ENCODE results near the gene NOD2.

The NOD2 gene

DNA sequence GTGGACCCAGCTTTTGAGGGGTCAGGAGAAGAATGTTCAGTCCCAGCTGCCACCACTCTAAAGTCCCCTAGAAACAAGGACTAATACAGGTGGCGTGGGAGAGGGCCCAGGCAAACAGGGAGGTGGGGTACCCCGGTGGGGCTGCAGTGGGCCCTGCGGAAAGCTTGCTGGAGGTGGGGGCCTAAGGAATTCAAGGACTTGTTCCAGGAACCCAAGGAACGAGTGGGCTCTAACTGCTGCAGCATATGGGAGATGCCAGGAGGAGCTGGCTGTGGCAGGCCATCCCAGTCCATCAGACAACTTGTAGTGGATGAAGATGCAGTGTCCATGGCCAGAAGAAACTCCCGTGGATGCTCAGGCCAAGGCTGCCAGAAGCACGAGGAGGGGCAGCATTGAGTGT is 22.9 kb upstream of the NOD2 start:
- no peak for DNase-seq (ENCODE audit: low read depth in 2 of 2)

DNA sequence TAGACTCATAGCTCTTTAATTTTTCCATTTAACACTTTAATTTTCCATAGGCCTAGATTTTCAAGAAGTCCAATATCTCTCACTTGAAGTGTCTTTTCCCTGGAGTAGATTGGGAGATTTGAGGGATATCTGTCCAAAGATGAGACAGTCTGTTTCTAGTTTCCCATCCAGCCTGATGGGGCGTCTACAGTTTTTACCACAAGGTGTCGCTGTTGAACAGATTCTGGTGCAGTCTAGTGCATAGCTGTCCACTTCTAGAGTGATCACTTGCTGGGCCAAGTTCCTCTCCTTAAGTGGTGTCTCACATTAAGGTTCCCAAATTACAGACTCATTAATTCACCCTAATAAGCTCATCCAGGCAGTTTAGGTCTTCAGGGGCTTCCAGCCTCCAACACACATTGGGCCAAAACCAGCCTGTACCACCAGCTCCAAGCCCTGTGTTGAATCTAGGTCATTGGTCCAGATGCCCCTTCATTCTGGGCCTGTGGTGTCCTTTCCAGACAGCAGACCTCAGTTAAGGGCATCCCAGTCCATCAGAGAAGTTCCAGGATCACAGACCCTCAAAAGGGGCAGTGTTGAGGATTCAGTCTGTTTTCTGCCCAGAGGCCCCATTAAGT is 21.7 kb upstream of the NOD2 start:
- DNase-seq (ENCODE audit: low read depth in 2 of 2), result peak in 1 of 2 donors; percentile 44

DNA sequence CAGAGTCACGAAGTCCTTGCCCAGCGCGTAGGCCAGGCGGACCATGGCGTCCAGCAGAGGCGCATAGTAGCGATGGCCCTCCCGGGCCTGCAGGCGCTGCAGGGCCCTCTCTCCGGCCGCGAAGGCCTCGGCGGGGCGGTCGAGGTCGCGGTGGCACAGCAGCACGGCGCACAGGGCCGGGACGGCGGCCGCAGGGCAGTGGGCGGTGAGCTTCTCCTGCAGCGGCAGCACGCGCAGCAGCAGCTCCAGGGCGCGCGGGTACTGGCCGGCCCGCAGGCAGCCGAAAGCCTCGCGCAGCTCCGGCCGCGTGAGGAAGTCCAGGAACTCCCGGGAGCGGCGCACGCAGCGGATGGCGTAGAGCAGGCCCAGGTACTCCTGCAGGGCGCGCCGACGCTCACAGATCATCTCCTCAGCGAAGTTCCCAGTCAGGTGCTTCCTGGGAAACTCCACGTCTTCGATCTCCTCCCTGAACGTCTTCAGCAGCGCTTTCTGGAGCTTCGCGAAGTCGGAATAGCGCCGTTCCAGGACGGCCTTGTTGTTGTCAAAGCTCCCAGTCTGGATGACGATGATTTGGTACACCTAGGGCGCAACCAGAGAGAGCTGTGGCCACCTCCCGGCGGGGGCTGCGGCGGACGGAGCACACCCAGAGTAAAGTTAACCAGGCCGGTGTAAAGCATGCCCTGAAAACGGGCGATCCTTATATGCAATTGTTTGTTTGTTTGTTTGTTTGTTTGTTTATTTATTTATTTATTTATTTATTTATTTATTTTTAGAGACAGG is 19.7 kb upstream of the NOD2 start:
- no peak for DNase-seq (ENCODE audit: low read depth in 2 of 2)

DNA sequence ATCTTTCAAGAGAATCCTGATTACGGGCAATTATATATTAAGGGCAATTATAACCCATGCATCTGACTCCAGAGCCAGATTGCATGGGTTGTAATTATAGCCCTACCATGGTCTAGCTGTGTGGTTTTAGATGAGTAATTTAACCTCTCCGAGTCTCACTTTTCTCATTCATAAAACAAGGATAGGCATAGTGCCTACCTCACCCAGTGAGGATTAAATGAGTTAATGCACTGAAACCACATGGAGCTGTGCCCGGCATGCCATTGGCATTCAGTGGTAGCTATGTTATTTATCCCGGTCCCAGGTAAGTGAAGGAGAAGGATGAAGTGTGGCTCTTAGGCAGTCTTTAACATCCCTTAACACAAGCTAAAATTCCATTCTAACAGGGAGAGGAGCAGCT is 18.6 kb upstream of the NOD2 start:
- no peak for DNase-seq (ENCODE audit: low read depth in 2 of 2)

DNA sequence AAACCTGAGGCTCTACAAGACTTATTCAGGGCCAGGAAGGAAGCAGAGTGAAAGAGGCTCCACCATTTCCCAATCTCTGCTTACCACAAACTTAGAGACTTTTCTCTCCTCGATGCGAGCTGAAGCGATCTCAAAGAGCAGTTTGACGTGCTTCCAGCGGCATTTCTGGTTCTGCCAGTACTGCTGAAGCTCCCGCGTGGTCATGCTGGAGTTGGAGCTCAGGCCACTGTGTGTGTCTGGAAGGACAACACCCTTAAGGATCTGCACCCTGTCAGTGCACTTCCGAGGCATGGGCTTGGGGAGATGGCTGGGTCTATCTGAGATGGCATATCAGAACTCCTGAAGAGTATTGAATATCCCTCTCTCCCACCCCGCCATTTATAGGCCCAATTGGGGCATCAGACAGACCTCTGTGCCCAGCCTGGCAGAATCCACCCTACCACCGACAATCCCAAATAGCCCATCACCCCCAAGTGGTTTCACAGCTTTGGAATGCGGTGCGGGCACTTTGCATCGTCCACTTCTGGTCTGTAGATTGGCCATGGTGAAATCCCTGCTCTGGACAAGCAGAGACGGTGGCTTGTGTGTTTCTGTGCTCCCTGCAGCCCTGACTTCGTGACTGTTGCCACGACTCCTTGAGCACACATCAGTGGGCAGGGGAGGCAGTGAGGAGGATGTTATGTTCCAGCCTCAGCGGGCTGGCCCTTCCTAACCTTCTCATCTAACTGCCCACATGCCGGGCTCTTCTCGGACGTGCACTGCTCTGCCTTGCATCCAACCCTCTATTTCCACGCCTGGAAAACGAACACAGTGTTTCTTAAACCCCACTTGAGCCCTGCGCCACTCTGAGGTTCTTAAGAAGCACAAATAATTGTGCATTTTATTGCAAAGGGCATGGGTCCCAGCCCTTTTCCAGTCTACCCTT is 17.5 kb upstream of the NOD2 start:
- DNase-seq (ENCODE audit: low read depth in 2 of 2), result no peak

DNA sequence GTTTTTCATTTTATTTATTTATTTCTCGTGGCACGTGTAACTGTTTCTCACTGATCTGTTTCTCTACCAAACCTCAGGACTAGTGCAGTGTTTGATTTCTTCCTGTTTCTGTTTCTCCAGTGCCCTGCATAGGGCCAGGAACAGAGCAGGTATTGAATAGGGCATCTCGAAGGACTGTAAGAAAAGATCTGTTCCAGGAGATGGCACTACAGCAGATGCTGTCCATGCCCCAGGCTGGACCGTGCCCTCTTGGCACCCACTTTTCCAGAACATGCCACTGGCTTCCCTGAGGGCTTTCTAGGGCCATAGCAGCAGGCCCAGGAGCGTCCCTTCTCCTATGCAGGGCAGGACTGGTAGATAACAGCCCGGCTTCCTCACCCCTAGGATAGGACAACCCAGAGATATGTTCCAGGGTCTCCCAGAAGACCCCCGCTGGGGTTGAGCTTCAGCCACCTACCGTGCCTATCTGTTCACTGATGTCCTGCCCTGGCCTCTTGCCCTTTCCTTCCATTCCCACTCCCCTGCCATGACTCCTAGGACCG is 16.7 kb upstream of the NOD2 start:
- DNase-seq (ENCODE audit: low read depth in 2 of 2), result no peak

DNA sequence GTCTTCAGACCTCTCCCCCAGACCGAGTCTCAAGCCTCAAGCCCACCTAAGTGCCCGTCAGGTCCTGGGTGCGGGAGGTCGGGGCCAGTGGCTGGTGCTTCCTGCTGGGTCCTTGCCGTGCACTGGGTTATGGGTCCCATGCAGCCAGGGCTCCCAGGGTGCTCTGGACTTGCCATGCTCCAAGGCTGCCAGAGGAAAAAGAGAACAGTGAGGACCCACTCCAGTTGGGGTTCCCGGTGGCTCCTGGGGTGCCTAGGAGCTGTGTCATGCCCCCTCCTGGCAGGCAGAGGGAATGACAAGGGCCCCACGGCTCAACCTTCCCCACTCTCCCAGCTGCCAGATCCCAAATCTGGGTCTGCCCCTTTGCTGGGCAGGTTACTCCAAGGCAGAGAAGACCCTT is 16.1 kb upstream of the NOD2 start:
- DNase-seq (ENCODE audit: low read depth in 2 of 2), result no peak

DNA sequence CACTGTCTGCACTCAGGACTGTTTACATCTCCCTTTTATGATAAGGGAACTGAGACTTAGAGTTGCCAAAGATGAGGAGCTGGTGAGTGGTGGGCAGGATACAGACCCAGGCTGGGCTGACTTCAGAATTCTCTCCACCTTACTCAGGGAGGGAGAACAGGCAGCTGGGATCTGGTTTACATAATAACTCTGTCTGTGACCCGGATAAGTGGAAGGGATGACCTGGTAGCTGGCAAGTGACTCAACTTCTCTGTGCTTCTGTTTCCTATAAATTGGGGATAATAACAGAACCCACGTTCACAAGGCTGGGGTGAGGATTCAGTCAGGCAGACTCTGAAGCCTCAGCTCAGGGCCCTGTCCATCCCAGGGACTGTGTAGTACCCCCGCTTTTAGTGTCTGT is 14.9 kb upstream of the NOD2 start:
- no peak for DNase-seq (ENCODE audit: low read depth in 2 of 2)

DNA sequence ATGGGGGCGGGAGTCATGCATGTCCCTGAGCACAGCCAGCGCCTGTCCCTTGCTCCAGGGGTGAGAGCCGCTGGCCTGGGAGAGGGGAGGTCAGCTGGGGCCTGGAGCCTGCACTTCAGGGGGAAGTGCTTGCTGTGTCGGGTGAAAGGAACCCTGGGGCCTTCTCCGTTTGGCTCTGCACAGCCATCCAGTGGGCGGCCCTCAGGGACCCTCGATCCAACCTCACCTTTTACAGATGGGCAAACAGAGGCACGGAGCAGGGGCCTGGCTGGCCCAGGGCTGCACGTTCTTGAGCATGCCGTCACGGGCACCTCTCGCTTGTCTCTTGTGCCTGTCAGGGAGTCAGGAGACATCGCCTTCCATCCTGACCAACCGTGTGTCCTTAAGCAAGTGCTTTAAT is 14.1 kb upstream of the NOD2 start:
- no peak for DNase-seq (ENCODE audit: low read depth in 2 of 2)

DNA sequence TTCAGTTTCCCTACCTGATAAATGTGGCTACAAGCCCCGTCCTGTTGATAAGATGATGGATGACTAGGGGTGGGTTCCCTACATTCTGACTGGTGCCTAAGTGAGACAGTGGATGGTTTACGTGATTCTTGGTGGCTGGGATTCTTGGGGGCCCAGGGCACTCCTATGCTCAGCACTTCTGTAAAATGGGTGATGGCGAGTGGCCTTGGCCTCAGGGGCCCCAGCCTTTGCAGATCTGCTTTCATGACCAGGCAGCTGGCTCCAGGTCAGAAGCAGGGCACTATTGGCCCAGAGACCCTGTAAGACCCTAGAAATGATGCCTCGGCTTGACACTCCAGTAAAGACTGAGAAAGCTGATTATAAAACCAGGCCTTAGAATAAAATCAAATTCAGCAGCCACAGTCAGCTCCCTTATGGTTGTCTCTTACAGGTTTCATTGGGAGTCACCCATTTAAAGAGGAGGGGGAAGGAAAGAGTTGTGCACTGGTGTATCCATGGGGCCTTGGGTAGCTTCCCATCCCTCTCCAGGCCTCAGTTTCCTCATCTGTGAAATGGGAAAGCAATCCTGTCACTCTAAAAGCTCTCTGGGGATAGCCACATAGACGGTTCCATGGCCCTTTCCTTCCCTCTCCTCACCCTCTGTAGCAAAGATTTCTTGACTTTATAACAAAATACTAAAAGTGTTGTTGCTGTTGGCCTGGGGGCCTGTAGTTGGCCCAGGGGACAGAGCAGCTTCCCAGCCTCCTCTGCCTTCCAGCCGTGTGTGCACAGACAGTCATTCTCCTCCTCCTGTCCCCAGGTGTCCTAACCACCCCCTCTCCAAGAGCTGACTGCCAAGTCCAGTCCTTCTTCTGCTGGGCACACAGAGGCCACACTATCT is 13.5 kb upstream of the NOD2 start:
- DNase-seq (ENCODE audit: low read depth in 2 of 2), result no peak

DNA sequence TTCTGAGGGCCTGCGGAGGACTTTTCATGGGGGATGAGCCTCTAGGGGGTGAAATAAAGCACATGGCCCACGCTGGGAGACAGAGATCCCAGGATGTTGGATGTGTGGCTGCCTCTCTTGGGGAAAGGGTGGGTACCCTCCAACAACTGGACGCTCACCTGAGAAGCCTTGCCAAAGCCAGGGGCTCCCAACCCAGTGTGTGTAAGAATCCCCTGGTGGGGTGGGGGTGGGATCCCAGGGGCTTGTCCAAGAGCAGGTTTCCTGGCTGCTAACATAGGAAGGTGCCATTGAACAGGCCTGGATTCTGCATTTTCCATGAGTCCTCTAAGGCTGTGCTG is 12.9 kb upstream of the NOD2 start:
- DNase-seq (ENCODE audit: low read depth in 2 of 2), result no peak

DNA sequence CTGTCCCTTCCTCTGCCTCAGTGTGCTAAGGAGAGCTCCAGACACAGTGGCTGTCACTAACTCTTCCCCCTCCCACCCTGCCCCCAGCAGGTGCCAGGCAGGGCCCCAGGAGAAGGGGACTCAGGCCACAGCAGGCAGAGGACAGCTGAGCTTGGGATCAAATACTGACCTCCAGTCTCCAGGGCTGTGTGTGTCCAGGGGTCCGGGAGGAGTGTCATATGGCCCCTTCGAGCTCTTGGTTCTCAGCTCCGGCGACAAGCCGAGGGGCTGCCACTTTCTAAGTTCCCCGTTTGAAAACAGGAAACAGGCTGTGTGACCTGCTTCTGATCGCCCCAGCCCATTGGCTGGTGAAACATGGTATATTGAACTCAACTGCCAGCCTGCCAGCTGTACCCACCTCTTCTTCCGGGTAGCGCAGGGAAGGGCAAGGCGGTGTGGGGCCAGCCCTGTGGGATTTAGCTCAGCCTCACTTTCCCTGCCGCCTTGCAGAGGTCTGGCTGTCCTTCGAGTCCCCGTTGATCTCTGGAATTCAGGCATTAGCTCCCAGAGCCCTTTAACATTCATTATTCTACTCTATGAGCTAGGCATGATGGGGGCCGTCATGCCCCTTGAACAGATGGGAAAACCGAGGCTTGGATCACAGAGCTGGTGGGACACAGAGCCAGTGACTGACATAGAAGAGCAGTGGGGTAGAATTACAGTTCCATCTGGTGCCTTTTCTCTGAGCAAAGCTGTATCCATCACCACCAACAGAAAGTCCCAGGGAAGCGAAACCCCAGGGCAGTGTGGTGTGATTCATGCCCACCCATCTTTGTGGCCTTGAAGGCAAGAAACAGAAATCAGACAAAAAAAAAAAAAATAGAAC is 12.2 kb upstream of the NOD2 start, which contains the start of gene SNX20:
Gene SNX20 (minus strand): TSS at position 292 of the 865 bp plus-strand sequence. CDS start 3,786 bp downstream, outside the sequence.
- peak in 1 of 2 donors; percentile 43 for DNase-seq (ENCODE audit: low read depth in 2 of 2)

DNA sequence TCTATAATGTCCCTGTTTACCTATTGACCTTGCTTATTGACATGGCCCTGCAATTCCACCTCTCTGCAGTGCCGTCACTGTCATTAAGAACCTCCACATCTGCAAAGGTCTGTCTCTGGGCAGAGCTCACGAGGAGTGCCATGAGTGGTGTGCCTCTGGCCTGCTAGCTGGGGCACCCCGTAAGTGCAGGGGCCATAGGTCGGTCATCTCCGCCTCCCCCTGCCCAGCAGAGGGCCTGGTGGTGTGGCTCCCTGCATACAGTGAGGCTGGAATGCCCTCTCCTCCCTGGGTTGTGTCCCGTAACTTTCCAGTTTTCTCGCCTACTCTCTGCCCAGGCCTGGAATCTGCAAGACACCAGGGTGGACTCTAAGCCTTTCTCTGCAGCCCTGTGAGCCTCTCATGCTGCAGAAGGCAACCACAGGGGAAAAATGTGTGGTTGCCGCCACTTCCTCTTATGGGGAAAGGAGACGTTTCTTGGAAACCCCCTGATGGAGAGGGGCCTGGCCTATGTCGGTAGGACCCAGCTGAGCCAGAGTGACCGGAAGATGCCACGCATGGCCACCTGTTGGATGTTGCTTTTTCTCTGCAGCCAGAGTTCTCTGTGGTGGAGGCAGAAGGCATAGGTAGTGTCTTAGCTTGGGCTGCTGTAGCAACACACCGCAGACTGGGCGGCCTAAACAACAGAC is 9.6 kb upstream of the NOD2 start:
- DNase-seq (ENCODE audit: low read depth in 2 of 2), result no peak

DNA sequence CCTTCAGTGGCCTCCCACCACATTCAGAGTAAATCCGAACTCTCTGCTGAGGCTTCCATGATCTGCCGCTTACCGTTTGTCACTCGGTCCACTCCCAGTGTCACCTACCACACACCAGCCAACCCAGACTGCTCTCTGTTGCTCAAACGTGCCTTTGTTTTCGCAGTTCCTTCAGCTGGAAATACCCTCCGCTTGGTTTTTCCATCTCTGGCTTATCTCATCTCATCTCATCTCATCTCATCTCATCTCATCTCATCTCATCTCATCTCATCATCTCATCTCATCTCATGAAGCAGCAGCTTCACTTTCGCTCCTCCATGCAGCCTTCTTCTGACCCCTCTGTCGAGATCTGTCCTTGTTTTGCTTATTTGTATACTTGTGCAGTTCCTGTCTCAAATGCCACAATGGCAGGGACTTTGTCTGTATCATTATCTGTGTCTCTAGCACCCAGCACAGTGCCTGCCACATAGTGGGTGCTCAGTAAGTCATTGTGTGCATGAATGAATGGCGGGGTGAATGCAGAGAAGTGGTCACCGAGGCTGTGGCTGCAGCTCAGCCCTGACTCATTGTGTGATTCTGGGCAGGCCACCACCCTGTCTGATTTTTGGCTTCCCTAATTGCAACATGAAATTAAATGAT is 8.5 kb upstream of the NOD2 start:
- no peak for DNase-seq (ENCODE audit: low read depth in 2 of 2)

DNA sequence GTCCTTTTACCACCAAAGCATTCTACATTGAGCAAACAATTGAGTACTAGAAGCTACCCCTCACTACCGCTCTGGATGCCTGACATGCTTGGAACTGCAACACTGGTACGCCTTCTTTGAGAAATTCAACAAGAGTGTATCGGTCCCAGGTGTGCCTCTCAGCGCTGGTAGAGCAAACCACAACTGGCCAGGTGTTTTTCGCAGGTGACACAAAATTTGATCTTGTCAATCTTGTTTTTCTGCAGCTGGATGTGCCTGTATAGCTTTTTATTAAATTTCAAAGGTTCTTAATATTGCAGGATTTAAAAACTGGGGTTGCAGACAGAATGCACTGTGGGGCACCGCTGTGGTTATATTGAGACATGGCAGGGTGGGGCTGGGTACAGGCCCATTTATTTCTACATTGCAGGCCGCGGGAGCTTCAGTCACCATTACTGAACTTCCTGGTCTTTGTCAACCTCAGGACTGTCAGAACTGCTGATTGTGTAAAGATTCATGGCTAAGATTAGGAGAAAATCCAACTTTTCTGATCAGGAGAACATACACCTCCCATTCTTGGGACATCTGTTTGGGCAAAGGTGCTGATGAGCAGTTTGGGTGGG is 7.8 kb upstream of the NOD2 start:
- DNase-seq (ENCODE audit: low read depth in 2 of 2), result no peak

DNA sequence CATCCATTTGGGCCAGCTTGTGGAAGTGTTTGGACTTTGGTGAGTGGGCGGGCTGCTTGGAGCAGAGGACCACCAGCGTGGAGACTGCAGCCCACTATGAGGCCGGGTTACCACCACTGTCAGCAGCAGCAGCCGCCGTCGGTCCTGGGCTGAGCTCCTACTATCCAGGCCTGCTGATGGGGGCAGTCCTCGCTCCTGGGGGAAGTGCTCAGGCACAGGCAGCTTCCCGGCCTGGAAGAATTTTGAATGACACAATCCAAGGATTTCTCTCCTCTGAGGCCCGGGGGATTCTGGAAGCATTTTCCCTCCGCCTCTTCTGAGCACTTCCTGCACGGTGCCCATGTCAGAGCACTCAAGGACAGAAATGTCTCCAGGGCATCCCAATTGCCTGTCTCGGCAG is 5.3 kb upstream of the NOD2 start:
- no peak for DNase-seq (ENCODE audit: low read depth in 2 of 2)

DNA sequence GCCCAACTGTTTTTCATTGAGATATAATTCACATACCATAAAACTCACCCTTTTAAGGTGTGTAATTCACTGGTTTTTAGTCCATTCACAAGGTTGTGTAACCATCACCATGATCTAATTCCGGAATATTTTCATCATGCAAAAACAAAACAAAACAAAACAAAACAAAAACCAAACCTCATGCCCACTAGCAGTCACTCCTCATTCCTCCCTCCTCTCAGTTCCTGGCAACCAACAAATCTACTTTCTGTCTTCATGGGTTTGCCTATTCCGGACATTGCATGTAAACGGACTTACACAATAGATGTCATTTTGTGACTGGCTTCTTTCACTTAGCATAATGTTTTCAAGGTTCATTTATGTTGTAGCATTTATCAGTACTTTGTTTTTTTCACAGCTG is 4.5 kb upstream of the NOD2 start:
- DNase-seq (ENCODE audit: low read depth in 2 of 2), result no peak

DNA sequence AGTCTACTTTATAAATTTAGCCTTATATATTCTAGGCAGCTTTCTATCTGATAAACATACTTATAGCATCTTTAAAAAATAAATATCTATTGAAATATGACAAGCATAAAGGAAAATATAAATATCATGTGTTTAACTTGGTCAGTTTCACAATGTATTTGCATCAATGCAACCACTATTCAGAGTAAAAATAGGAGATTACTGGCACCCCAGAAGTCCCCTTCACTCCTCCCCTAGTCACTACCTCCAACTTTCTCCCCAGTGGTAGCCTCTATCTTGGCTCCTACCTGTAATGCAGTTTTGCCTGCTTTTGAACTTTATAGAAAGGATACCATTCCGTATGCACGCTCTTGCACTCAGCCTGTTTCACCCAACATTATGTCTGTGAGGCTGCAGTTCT is 3.2 kb upstream of the NOD2 start:
- DNase-seq (ENCODE audit: low read depth in 2 of 2), result no peak

DNA sequence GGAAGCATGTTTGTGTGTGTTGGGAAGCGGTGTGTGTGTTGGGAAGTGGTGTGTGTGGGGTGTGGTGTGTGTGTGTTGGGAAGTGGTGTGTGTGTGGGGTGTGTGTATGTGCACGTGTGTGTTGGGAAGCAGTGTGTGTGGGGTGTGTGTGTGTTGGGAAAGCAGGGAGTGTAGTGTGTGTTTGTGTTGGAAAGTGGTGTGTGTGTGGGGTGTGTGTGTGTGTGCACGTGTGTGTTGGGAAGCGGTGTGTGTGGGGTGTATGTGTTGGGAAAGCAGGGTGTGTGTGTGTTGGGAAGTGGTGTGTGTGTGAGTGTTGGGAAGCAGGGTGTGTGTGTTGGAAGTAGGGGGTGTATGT is 785 bp upstream of the NOD2 start:
- DNase-seq (ENCODE audit: low read depth in 2 of 2), result no peak

Data from stimulated activated CD8-positive, alpha-beta memory T cell treated with anti-CD3 and anti-CD28 coated beads, Interleukin-2, amount 100 ng/mL, for 48 hours (primary cell).